PC-3 (cell line): Measurements from ENCODE around the gene HEATR5B.

Experiments used
- EZH2 ChIP-seq: fragments of 300-600 bp; sonication (generic); IDR thresholded peaks from one replicate; pipeline ENCODE4 v1.6.1; 2017; ENCODE audit warnings: antibody characterized with exemption, mild to moderate bottlenecking, low read length; ENCODE audit not compliant: unreplicated experiment
- TF ChIP-seq, protein P1 (sequence below): fragments of 300-600 bp; sonication (generic); conservative IDR thresholded peaks from 2 replicates; pipeline ENCODE4 v1.5.1; 2017; ENCODE audit warnings: antibody characterized with exemption, low read depth, mild to moderate bottlenecking, low read length

DNA sequence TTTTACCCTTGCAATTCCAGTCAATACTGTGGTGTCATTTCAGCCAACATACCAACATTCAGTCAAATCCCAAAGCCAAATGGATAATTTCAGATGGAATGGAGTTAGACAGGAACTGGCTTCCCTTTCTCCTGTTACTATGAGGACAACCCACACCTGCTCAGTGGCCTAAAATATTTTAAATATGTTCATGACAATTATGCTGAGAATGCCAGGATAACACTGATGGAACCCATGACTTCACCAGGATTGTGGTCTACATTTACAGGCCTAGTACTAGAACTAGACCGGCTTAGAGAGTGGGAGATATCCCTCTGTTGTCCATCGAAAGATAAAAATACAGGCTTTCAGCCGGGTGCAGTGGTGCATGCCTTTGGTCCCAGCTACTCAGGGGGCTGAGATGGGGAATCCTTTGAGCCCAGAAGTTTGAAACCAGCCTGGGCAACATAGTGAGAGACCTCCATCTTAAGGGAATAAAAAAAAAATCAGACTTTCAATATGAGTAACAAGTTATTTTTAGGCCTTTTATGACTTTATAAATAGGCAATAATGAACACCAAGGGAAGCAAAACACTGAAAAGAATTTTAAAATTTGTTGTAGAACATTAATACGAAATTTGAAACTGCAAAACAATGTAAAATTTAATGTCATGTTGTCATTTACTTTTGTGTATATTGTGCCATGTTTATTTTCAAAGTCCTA lies 14.4 kb upstream of the HEATR5B start:
- TF ChIP-seq, protein P1, sequence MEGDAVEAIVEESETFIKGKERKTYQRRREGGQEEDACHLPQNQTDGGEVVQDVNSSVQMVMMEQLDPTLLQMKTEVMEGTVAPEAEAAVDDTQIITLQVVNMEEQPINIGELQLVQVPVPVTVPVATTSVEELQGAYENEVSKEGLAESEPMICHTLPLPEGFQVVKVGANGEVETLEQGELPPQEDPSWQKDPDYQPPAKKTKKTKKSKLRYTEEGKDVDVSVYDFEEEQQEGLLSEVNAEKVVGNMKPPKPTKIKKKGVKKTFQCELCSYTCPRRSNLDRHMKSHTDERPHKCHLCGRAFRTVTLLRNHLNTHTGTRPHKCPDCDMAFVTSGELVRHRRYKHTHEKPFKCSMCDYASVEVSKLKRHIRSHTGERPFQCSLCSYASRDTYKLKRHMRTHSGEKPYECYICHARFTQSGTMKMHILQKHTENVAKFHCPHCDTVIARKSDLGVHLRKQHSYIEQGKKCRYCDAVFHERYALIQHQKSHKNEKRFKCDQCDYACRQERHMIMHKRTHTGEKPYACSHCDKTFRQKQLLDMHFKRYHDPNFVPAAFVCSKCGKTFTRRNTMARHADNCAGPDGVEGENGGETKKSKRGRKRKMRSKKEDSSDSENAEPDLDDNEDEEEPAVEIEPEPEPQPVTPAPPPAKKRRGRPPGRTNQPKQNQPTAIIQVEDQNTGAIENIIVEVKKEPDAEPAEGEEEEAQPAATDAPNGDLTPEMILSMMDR = no peak
- TF ChIP-seq EZH2 = no peak
